ENCODE measurements around the gene HSP90AA1.
"Not testable (repeated sequence)": the region's sequence is repeated elsewhere in the genome, so short reads cannot be mapped to it uniquely, and the experiment has no call there.

- not testable (repeated sequence) for TF ChIP-seq EZH2phosphoT487 (IDR thresholded peaks at IDR 0.05; ENCODE audit: insufficient read depth, low read depth); EZH2 (IDR thresholded peaks at IDR 0.05; ENCODE audit: insufficient read depth, poor library complexity, severe bottlenecking)
Measured at GRCh38 chr14:102134719-102135118, 47.9 kb upstream of the HSP90AA1 start.

Data from GM23248 (cell line).